GM12878 (cell line): Measurements from ENCODE around the gene HBZ. TPM values are rescaled to one million over a fixed set of nuclear protein-coding genes. Genes with fewer than 3 reads are reported as not detected.

ENCODE experiments used
- ASH2L ChIP-seq: fragments of 300-600, 200-600 bp; sonication (generic); IDR thresholded peaks from 2 replicates; pipeline ENCODE4 v1.6.1; 2017; ENCODE audit warnings: low read depth, mild to moderate bottlenecking, borderline replicate concordance
- BMI1 ChIP-seq: fragments of 450-650 bp; IDR thresholded peaks from 2 replicates; pipeline ENCODE4 v1.6.1; 2016; ENCODE audit warnings: mild to moderate bottlenecking, moderate library complexity, borderline replicate concordance
- CBX3 ChIP-seq: fragments of 200-600 bp; sonication (generic); IDR thresholded peaks from 2 replicates; pipeline ENCODE4 v1.6.1; 2016; ENCODE audit warnings: low read depth, borderline replicate concordance
- CEBPB ChIP-seq, 2 experiments: fragments of 150-350 bp in 1 of 2; IDR thresholded peaks; 2 replicates each; pipeline ENCODE4 v1.6.1; 2012 to 2014; ENCODE audit warnings: low read depth in 2 of 2, low read length in 2 of 2, borderline replicate concordance in 1 of 2, inconsistent platforms in 1 of 2
- CHD2 ChIP-seq: IDR thresholded peaks from 2 replicates; pipeline ENCODE4 v1.6.1; 2011; ENCODE audit warnings: low read depth, low read length, improper control_type of control experiment, borderline replicate concordance
- HDAC6 ChIP-seq: fragments of 200-600 bp; sonication (generic); IDR thresholded peaks from one replicate; pipeline ENCODE4 v1.8.0; 2017; ENCODE audit warnings: antibody characterized with exemption; ENCODE audit not compliant: unreplicated experiment
- IKZF1 ChIP-seq: fragments of 450-650 bp; conservative IDR thresholded peaks from 2 replicates; pipeline ENCODE4 v1.6.1; 2017; ENCODE audit warnings: antibody characterized with exemption, mild to moderate bottlenecking
- LARP7 ChIP-seq: fragments of 450-650 bp; IDR thresholded peaks from 2 replicates; pipeline ENCODE4 v1.6.1; 2017; ENCODE audit warnings: mild to moderate bottlenecking
- NFXL1 ChIP-seq: fragments of 450-650 bp; IDR thresholded peaks from 2 replicates; pipeline ENCODE4 v1.6.1; 2017; ENCODE audit warnings: antibody characterized with exemption, mild to moderate bottlenecking, borderline replicate concordance
- NFYA ChIP-seq: IDR thresholded peaks from 2 replicates; pipeline ENCODE4 v1.6.1; 2011; ENCODE audit warnings: low read depth, mild to moderate bottlenecking, low read length, improper control_type of control experiment, borderline replicate concordance
- PML ChIP-seq: IDR thresholded peaks from 2 replicates; pipeline ENCODE4 v1.6.1; 2012; ENCODE audit warnings: low read length, inconsistent platforms
- POLR2A ChIP-seq: IDR thresholded peaks from 2 replicates; pipeline ENCODE4 v1.6.1; 2011; ENCODE audit warnings: low read depth, mild to moderate bottlenecking, low read length
- RAD51 ChIP-seq: fragments of 450-650 bp; IDR thresholded peaks from 2 replicates; pipeline ENCODE4 v1.6.1; 2016; ENCODE audit warnings: moderate library complexity, mild to moderate bottlenecking, inconsistent platforms
- SMC3 ChIP-seq: IDR thresholded peaks from 2 replicates; pipeline ENCODE4 v1.6.1; 2011; ENCODE audit warnings: low read length, improper control_type of control experiment, borderline replicate concordance
- SUPT20H ChIP-seq: IDR thresholded peaks from 2 replicates; pipeline ENCODE4 v1.6.1; 2011; ENCODE audit warnings: low read depth, mild to moderate bottlenecking, low read length, moderate library complexity, borderline replicate concordance; ENCODE audit not compliant: control insufficient read depth
- TCF12 ChIP-seq: IDR thresholded peaks from 2 replicates; pipeline ENCODE4 v1.6.1; 2011; ENCODE audit warnings: low read depth, mild to moderate bottlenecking, low read length
- TCF7 ChIP-seq: IDR thresholded peaks from 2 replicates; pipeline ENCODE4 v1.6.1; 2014; ENCODE audit warnings: antibody characterized with exemption, borderline replicate concordance
- YY1 ChIP-seq: IDR thresholded peaks from 2 replicates; pipeline ENCODE4 v1.6.1; 2011; ENCODE audit warnings: low read depth, mild to moderate bottlenecking, low read length
- ZNF207 ChIP-seq: fragments of 450-650 bp; IDR thresholded peaks from 2 replicates; pipeline ENCODE4 v1.6.1; 2014; ENCODE audit warnings: antibody characterized with exemption, mild to moderate bottlenecking, borderline replicate concordance
- ZNF24 ChIP-seq: fragments of 450-650 bp; IDR thresholded peaks from 2 replicates; pipeline ENCODE4 v1.6.1; 2017; ENCODE audit warnings: antibody characterized with exemption, mild to moderate bottlenecking
- polyA plus RNA-seq, 11 experiments: library from polyadenylated mRNA; depleted of rRNA in 4 of 11; unstranded in 6 of 11; stranded (reverse) in 5 of 11; fragments of >200 nt; fragmentation: Nextera tagmentation in 4 of 11; fragmentation: Illumina TruSeq in 1 of 11; extraction: Ambion mirVana in 4 of 11; extraction: Trizol in 1 of 11; gene quantifications; 1 replicate in 1 of 11; 2 replicates in 10 of 11; pipeline versions ENCODE4 v1.2.1 to v1.2.3, GENCODE V29; 2011 to 2016; ENCODE audit warnings: inconsistent platforms in 2 of 11, missing spikeins in 2 of 11, low read depth in 1 of 11
- total RNA-seq, 4 experiments: library from RNA; depleted of rRNA in 3 of 4; stranded (reverse); fragments of >200 nt in 3 of 4; fragmentation: Illumina TruSeq in 1 of 4; extraction: Trizol in 1 of 4; gene quantifications; 2 replicates each; pipeline versions ENCODE4 v1.2.1 to v1.2.3, GENCODE V29; 2013 to 2021
- TF ChIP-seq, protein P1 (sequence below): fragments of 450-650 bp; IDR thresholded peaks from 2 replicates; pipeline ENCODE4 v1.6.1; 2016; ENCODE audit warnings: mild to moderate bottlenecking
- TF ChIP-seq, protein P2 (sequence below), 3 experiments: IDR thresholded peaks in 2 of 3; conservative IDR thresholded peaks in 1 of 3; 2 replicates each; pipeline ENCODE4 v1.5.1; 2011; ENCODE audit warnings: low read depth in 3 of 3, low read length in 3 of 3, mild to moderate bottlenecking in 3 of 3, control low read depth in 2 of 3, moderate library complexity in 2 of 3, inconsistent platforms in 1 of 3, mixed read lengths in 1 of 3; ENCODE audit not compliant: control insufficient read depth in 2 of 3, insufficient read depth in 1 of 3; ENCODE audit errors: extremely low read depth in 1 of 3

The HBZ gene
- total and polyA plus RNA-seq, 10 of the 15 experiments (the other 5 are each of a cell fraction or from before 2014, with no cell fraction given) = 0.49 TPM; not detected in 9

DNA sequence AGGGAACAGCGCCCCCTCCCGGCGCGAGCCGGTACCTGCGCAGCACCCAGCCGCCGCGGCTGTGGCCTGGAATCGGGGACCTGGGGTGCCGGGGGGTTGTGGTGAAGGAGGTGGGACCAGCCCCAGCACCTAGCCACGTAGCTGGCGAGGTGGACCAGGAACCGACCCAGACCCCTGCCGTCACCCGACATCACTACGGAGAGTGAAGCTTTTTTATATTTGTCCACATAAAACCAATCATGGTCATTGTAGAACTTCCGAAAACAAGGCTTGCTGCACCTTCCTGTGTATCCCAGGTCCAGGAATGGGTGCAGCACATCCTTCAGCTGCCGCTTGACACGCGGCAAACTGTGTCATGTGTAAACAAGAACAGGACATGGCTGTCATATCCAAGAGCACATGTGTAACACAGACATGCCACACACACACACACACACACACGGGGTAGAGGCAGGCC, 29.1 kb downstream of the HBZ start (continued):
- TF ChIP-seq, protein P1, sequence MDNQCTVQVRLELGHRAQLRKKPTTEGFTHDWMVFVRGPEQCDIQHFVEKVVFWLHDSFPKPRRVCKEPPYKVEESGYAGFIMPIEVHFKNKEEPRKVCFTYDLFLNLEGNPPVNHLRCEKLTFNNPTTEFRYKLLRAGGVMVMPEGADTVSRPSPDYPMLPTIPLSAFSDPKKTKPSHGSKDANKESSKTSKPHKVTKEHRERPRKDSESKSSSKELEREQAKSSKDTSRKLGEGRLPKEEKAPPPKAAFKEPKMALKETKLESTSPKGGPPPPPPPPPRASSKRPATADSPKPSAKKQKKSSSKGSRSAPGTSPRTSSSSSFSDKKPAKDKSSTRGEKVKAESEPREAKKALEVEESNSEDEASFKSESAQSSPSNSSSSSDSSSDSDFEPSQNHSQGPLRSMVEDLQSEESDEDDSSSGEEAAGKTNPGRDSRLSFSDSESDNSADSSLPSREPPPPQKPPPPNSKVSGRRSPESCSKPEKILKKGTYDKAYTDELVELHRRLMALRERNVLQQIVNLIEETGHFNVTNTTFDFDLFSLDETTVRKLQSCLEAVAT = no peak
- no peak for TF ChIP-seq CBX3
- TF ChIP-seq BMI1 = no peak
- no peak for TF ChIP-seq ZNF24
- no peak for TF ChIP-seq IKZF1
- TF ChIP-seq, protein P2, sequence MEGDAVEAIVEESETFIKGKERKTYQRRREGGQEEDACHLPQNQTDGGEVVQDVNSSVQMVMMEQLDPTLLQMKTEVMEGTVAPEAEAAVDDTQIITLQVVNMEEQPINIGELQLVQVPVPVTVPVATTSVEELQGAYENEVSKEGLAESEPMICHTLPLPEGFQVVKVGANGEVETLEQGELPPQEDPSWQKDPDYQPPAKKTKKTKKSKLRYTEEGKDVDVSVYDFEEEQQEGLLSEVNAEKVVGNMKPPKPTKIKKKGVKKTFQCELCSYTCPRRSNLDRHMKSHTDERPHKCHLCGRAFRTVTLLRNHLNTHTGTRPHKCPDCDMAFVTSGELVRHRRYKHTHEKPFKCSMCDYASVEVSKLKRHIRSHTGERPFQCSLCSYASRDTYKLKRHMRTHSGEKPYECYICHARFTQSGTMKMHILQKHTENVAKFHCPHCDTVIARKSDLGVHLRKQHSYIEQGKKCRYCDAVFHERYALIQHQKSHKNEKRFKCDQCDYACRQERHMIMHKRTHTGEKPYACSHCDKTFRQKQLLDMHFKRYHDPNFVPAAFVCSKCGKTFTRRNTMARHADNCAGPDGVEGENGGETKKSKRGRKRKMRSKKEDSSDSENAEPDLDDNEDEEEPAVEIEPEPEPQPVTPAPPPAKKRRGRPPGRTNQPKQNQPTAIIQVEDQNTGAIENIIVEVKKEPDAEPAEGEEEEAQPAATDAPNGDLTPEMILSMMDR (IDR thresholded peaks at IDR 0.05 in 2 of 3, conservative IDR thresholded peaks at IDR 0.05 in 1 of 3; ENCODE audit: control insufficient read depth in 2 of 3, extremely low read depth in 1 of 3, insufficient read depth in 1 of 3, low read depth in 3 of 3, low read length in 3 of 3) = peak; percentile 87 to 97 (median 97)
- TF ChIP-seq SMC3 = peak; percentile 77
- TF ChIP-seq CHD2 = no peak
- no peak for TF ChIP-seq YY1
- TF ChIP-seq SUPT20H = no peak
- no peak for TF ChIP-seq TCF12
- TF ChIP-seq LARP7 = 0 out of 2 replicates have a peak, but pooled peaks have one; percentile 10
- TF ChIP-seq ASH2L = no peak
- TF ChIP-seq NFYA = no peak
- no peak for TF ChIP-seq NFXL1
- no peak for TF ChIP-seq HDAC6
- no peak for TF ChIP-seq POLR2A
- no peak for TF ChIP-seq ZNF207
- TF ChIP-seq CEBPB (IDR thresholded peaks at IDR 0.05; ENCODE audit: borderline replicate concordance in 1 of 2, low read depth in 2 of 2, low read length in 2 of 2) = no peak
- no peak for TF ChIP-seq TCF7
- TF ChIP-seq PML = no peak
- no peak for TF ChIP-seq RAD51
